Measurements from ENCODE around the gene ARHGAP22.
A peak's percentile ranks its signal among the peaks of the same experiment; 100 is the strongest.

Gene ARHGAP22

GRCh38 chr10:48451969-48452878, 152.6 kb downstream of the ARHGAP22 start:
- no peaks in the 10 kb centered on the region for H3K27me3 ChIP-seq (ENCODE audit: insufficient read depth, poor library complexity, severe bottlenecking)
- TF ChIP-seq CTCF (IDR thresholded peaks at IDR 0.05; ENCODE audit: poor library complexity, severe bottlenecking) = no peak
- ATAC-seq (ENCODE audit: low read depth) (no peak), DNase-seq (ENCODE audit: low spot score) (peak; percentile 32)
- H3K9me3 ChIP-seq (ENCODE audit: severe bottlenecking) = no peaks in the 10 kb centered on the region
- no peak overlapping the region for H3K27ac ChIP-seq (ENCODE audit: poor library complexity, severe bottlenecking)
- no peaks in the 10 kb centered on the region for H3K36me3 ChIP-seq (ENCODE audit: low read depth)
- no peak overlapping the region for H3K4me3 ChIP-seq (ENCODE audit: severe bottlenecking)
- no peaks in the 10 kb centered on the region for H3K4me1 ChIP-seq (ENCODE audit: insufficient read depth, poor library complexity, severe bottlenecking)

GRCh38 chr10:48450741-48451466, 154.0 kb downstream of the ARHGAP22 start:
- H3K4me1 ChIP-seq (ENCODE audit: insufficient read depth, poor library complexity, severe bottlenecking) = no peaks in the 10 kb centered on the region

GRCh38 chr10:48450233-48450740, 154.6 kb downstream of the ARHGAP22 start:
- Histone ChIP-seq H3K9me3 (ENCODE audit: severe bottlenecking) (no peaks in the 10 kb centered on the region), H3K4me3 (ENCODE audit: severe bottlenecking) (no peak overlapping the region), H3K27ac (ENCODE audit: poor library complexity, severe bottlenecking) (no peak overlapping the region), H3K36me3 (ENCODE audit: low read depth) (no peaks in the 10 kb centered on the region), H3K27me3 (ENCODE audit: insufficient read depth, poor library complexity, severe bottlenecking) (no peaks in the 10 kb centered on the region), H3K4me1 (ENCODE audit: insufficient read depth, poor library complexity, severe bottlenecking) (no peaks in the 10 kb centered on the region)
- TF ChIP-seq CTCF (IDR thresholded peaks at IDR 0.05; ENCODE audit: poor library complexity, severe bottlenecking) = no peak
- ATAC-seq (ENCODE audit: low read depth) (no peak), DNase-seq (ENCODE audit: low spot score) (peak; percentile 49)

More at GRCh38 chr10:48450741-48451466, 154.0 kb downstream of the ARHGAP22 start:
- ATAC-seq (ENCODE audit: low read depth) = no peak
- H3K4me3 ChIP-seq (ENCODE audit: severe bottlenecking) = no peak overlapping the region
- no peaks in the 10 kb centered on the region for H3K9me3 ChIP-seq (ENCODE audit: severe bottlenecking)
- no peak overlapping the region for H3K27ac ChIP-seq (ENCODE audit: poor library complexity, severe bottlenecking)
- H3K27me3 ChIP-seq (ENCODE audit: insufficient read depth, poor library complexity, severe bottlenecking) = no peaks in the 10 kb centered on the region
- peak; percentile 53 for DNase-seq (ENCODE audit: low spot score)
- H3K36me3 ChIP-seq (ENCODE audit: low read depth) = no peaks in the 10 kb centered on the region
- TF ChIP-seq CTCF (IDR thresholded peaks at IDR 0.05; ENCODE audit: poor library complexity, severe bottlenecking) = no peak

- peak; percentile 49 for DNase-seq (ENCODE audit: low spot score)
- Histone ChIP-seq H3K4me3 (ENCODE audit: severe bottlenecking) (no peak overlapping the region), H3K27me3 (ENCODE audit: insufficient read depth, poor library complexity, severe bottlenecking) (no peaks in the 10 kb centered on the region), H3K36me3 (ENCODE audit: low read depth) (no peaks in the 10 kb centered on the region), H3K9me3 (ENCODE audit: severe bottlenecking) (no peaks in the 10 kb centered on the region), H3K4me1 (ENCODE audit: insufficient read depth, poor library complexity, severe bottlenecking) (no peaks in the 10 kb centered on the region), H3K27ac (ENCODE audit: poor library complexity, severe bottlenecking) (no peak overlapping the region)
- ATAC-seq (ENCODE audit: low read depth) = no peak
- no peak for TF ChIP-seq CTCF (IDR thresholded peaks at IDR 0.05; ENCODE audit: poor library complexity, severe bottlenecking)
Observed at GRCh38 chr10:48449501-48450232, 155.2 kb downstream of the ARHGAP22 start.
